ENCODE data around the gene ZNF778. TPM values are rescaled to one million over a fixed set of nuclear protein-coding genes. Genes with fewer than 3 reads are reported as not detected.

Gene ZNF778
- total RNA-seq, 1 experiment from 2014 or later: 19.5 TPM

DNA sequence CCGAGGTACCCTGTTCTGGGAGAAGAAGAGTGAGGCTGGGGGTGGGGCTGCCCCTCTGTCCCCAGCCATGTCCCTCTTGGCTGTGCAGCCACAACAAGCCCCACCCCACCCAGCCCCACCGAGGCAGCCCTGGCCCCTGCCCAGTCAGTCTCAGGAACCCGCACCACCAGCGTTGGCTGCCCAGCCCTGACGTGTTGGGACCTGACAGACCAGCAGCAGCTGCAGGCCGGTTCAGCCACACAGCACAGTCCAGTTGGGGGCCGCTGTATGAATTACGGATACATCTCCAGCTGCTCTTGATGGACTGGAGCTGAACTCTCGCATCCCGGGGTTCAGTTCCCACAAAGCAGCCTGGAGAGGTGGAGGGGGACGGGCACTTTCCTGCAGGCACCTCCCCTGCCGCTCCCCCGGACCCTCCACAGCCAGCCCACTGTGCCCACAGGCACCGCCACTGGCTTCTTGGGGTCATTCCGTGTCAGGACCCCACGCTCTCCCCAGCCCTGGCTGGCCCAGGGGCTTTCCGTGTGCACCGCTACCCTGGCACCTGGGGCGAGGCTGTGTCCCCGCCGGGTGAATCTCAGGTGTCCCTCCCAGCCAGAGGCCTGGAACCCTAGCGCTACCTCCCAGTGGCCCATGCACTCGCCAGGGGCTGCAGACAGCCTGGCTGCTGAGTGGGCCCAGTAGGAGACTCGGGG, 38.9 kb upstream of the ZNF778 start:
- intact Hi-C loops (cut with micrococcal nuclease): no loop called here
- Histone ChIP-seq H3K9ac (ENCODE audit: low read length) (no peak overlapping the region), H3K4me3 (replicated peaks in 1 of 2; ENCODE audit: low read depth in 1 of 2, low read length in 2 of 2) (no peak overlapping the region), H4K20me1 (ENCODE audit: insufficient read depth) (no peaks in the 10 kb centered on the region), H3K36me3 (ENCODE audit: control insufficient read depth in 1 of 2, insufficient read depth in 2 of 2, low read length in 2 of 2) (no peaks in the 10 kb centered on the region), H3K9me2 (ENCODE audit: insufficient read depth) (no peaks in the 10 kb centered on the region), H2AFZ (ENCODE audit: low read depth, low read length, poor library complexity, severe bottlenecking) (no peak overlapping the region), H3K79me2 (ENCODE audit: insufficient read depth, low read length) (no peaks in the 10 kb centered on the region), H3K4me2 (ENCODE audit: low read length) (no peak overlapping the region), H3K27ac (ENCODE audit: low read depth, low read length) (no peak overlapping the region), H3K9me3 (ENCODE audit: control insufficient read depth in 1 of 2, insufficient read depth in 1 of 2, low read depth in 1 of 2, low read length in 2 of 2) (no peaks in the 10 kb centered on the region), H3K4me1 (ENCODE audit: control insufficient read depth in 1 of 2, insufficient read depth in 2 of 2, low read length in 2 of 2) (peaks cover 5 to 12% of the 10 kb centered on the region in 2 experiments; a peak in 3 of 4 replicates), H3K27me3 (ENCODE audit: insufficient read depth, low read length) (no peaks in the 10 kb centered on the region)
- DNase-seq (ENCODE audit: low read depth, low spot score): no peak
- ChIA-PET RAD21 (ENCODE audit: low non-redundant PET in 1 of 2, low total read pairs in 2 of 2, uncharacterized antibody in 2 of 2, unreplicated experiment in 2 of 2) (no interaction called here), POLR2A (no interaction called here), CTCF (no interaction called here)
- BruUV-seq (replicated peaks): no TSS peak
- no peak for ATAC-seq
- no peak for TF ChIP-seq ZNF274 (IDR thresholded peaks at IDR 0.05; ENCODE audit: low read depth, low read length)
- no peak for TF ChIP-seq FOSL1 (IDR thresholded peaks at IDR 0.05; ENCODE audit: low read depth)
- TF ChIP-seq, protein P1, sequence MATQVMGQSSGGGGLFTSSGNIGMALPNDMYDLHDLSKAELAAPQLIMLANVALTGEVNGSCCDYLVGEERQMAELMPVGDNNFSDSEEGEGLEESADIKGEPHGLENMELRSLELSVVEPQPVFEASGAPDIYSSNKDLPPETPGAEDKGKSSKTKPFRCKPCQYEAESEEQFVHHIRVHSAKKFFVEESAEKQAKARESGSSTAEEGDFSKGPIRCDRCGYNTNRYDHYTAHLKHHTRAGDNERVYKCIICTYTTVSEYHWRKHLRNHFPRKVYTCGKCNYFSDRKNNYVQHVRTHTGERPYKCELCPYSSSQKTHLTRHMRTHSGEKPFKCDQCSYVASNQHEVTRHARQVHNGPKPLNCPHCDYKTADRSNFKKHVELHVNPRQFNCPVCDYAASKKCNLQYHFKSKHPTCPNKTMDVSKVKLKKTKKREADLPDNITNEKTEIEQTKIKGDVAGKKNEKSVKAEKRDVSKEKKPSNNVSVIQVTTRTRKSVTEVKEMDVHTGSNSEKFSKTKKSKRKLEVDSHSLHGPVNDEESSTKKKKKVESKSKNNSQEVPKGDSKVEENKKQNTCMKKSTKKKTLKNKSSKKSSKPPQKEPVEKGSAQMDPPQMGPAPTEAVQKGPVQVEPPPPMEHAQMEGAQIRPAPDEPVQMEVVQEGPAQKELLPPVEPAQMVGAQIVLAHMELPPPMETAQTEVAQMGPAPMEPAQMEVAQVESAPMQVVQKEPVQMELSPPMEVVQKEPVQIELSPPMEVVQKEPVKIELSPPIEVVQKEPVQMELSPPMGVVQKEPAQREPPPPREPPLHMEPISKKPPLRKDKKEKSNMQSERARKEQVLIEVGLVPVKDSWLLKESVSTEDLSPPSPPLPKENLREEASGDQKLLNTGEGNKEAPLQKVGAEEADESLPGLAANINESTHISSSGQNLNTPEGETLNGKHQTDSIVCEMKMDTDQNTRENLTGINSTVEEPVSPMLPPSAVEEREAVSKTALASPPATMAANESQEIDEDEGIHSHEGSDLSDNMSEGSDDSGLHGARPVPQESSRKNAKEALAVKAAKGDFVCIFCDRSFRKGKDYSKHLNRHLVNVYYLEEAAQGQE (IDR thresholded peaks at IDR 0.05; ENCODE audit: low read depth): no peak
- TF ChIP-seq, protein P2, sequence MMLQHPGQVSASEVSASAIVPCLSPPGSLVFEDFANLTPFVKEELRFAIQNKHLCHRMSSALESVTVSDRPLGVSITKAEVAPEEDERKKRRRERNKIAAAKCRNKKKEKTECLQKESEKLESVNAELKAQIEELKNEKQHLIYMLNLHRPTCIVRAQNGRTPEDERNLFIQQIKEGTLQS (IDR thresholded peaks at IDR 0.05): no peak
- TF ChIP-seq, protein P3, sequence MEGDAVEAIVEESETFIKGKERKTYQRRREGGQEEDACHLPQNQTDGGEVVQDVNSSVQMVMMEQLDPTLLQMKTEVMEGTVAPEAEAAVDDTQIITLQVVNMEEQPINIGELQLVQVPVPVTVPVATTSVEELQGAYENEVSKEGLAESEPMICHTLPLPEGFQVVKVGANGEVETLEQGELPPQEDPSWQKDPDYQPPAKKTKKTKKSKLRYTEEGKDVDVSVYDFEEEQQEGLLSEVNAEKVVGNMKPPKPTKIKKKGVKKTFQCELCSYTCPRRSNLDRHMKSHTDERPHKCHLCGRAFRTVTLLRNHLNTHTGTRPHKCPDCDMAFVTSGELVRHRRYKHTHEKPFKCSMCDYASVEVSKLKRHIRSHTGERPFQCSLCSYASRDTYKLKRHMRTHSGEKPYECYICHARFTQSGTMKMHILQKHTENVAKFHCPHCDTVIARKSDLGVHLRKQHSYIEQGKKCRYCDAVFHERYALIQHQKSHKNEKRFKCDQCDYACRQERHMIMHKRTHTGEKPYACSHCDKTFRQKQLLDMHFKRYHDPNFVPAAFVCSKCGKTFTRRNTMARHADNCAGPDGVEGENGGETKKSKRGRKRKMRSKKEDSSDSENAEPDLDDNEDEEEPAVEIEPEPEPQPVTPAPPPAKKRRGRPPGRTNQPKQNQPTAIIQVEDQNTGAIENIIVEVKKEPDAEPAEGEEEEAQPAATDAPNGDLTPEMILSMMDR (IDR thresholded peaks at IDR 0.05 in 2 of 3, conservative IDR thresholded peaks at IDR 0.05 in 1 of 3; ENCODE audit: borderline replicate concordance in 1 of 3, insufficient read depth in 1 of 3, low read depth in 2 of 3, low read length in 2 of 3): no peak
- no peak for TF ChIP-seq EGR1 (IDR thresholded peaks at IDR 0.05; ENCODE audit: low read depth)
- TF ChIP-seq EZH2phosphoT487 (IDR thresholded peaks at IDR 0.05; ENCODE audit: borderline replicate concordance): no peak
- no peak for TF ChIP-seq SIN3A (IDR thresholded peaks at IDR 0.05; ENCODE audit: low read depth)
- no peak for TF ChIP-seq SP1 (IDR thresholded peaks at IDR 0.05; ENCODE audit: low read depth)
- TF ChIP-seq TCF7L2 (IDR thresholded peaks at IDR 0.05; ENCODE audit: borderline replicate concordance, extremely low read depth, insufficient read depth, insufficient read length): no peak
